Right lobe of liver (tissue), 6 donors: Measurements from ENCODE around the gene FNDC10. TPM values are rescaled to one million over a fixed set of nuclear protein-coding genes. Genes with fewer than 3 reads are reported as not detected.
A peak's percentile ranks its signal among the peaks of the same experiment; 100 is the strongest.

Experiments
- ATAC-seq, 4 donors: fragments of 200-7000 bp; cut with Tn5 transposase; one replicate each; pipeline ENCODE4 v1.9.1; 2020; ENCODE audit warnings: mild to moderate bottlenecking in 4 of 4, moderate library complexity in 4 of 4
- DNase-seq, 3 donors: peaks; one replicate each; pipeline ENCODE4 v3.0.0-alpha.2; 2020
- H3K27ac ChIP-seq, 3 donors: fragments of 200-600 bp; one replicate each; pipeline ENCODE4 v1.8.0; 2022
- H3K27me3 ChIP-seq, 2 donors: fragments of 200-600 bp; one replicate each; pipeline ENCODE4 v1.8.0; 2022
- H3K36me3 ChIP-seq, 4 donors: fragments of 200-600 bp; sonication (generic) in 1 of 4; one replicate each; pipeline versions ENCODE4 v1.5.1 to v1.8.0; 2017 to 2022; ENCODE audit warnings: control low read depth in 1 of 4
- H3K4me1 ChIP-seq, 4 donors: fragments of 200-600 bp; sonication (generic) in 1 of 4; one replicate each; pipeline versions ENCODE4 v1.5.1 to v1.8.0; 2017 to 2022; ENCODE audit warnings: control low read depth in 1 of 4
- H3K4me3 ChIP-seq, 3 donors: fragments of 200-600 bp; one replicate each; pipeline ENCODE4 v1.8.0; 2022
- H3K9me3 ChIP-seq, 4 donors: fragments of 200-600 bp; sonication (generic) in 1 of 4; one replicate each; pipeline versions ENCODE4 v1.5.1 to v1.8.0; 2017 to 2022; ENCODE audit warnings: control low read depth in 1 of 4
- POLR2A ChIP-seq: fragments of 450-650 bp; IDR thresholded peaks from one replicate; pipeline ENCODE4 v1.6.1; 2017; ENCODE audit warnings: antibody characterized with exemption, mild to moderate bottlenecking
- WGBS: methylation state at CpG from one replicate; pipeline ENCODE4 v1.1.6; 2018; ENCODE audit warnings: low coverage, low lambda C conversion rate; ENCODE audit not compliant: insufficient coverage; ENCODE audit errors: missing lambda C conversion rate; 5-methylcytosine and 5-hydroxymethylcytosine counted together
- intact Hi-C, 2 donors: fragments of 100-400 bp; cut with DNase I; formaldehyde crosslinking; loops; one replicate each; pipeline versions ENCODE4 v1.11.2 to v1.14.1; 2022
- total RNA-seq, 6 experiments: library from RNA; depleted of rRNA in 2 of 6; stranded (reverse); fragments of >200 nt in 2 of 6; fragmentation: NEBNext Ultra II Directional in 3 of 6; extraction: Animal tissue kit (Norgen Biotek cat#: 25700) in 3 of 6; gene quantifications; one replicate each; pipeline versions ENCODE4 v1.1.0 to v1.2.4, GENCODE V29; 2016 to 2023
- TF ChIP-seq, protein P1 (sequence below), 4 donors: fragments of 200-600 bp in 3 of 4; fragments of 450-650 bp in 1 of 4; IDR thresholded peaks; one replicate each; pipeline versions ENCODE4 v1.5.1 to v1.8.0; 2016 to 2022; ENCODE audit warnings: antibody characterized with exemption in 4 of 4, mild to moderate bottlenecking in 2 of 4
- donor health status: DM: no; HTN: yes; CAD: no.
- donor health status: DM: no; HTN: no; CAD: no.
- donor health status: DM: no; HTN: no; CAD: no.
- donor health status: DM: no; HTN: yes; CAD: no.
- donor health status: DM: no; HTN: yes; CAD: no.

FNDC10 gene
- total RNA-seq, 6 experiments from 2014 or later: 0.09 to 1.6 (median 0.46) TPM

DNA sequence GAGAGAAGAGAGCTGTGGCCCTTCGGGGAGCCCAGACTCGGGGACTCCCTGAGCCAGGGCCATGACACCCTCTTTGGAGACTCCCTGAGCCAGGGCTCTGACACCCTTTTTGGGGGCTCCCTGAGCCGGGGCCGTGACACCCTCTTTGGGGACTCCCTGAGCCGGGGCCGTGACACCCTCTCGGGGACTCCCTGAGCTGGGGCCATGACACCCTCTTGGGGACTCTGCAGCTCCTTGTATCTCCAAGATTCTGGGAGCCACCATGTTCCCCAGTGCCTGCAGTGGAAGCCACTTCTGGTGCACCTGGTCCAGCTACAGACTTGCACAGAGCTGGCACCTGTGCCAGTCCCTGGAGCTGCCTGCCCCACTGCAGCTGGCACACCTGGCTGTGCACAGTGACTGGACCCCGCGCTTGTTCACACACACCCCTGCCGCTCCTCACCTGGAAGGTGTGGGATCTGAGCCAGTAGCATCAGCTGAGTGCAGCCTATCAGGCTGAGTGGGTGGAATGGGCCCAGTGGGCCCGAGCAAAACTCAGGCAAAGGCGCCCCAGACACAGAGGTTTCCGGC, 21.5 kb downstream of the FNDC10 start:
- no peak for DNase-seq
- intact Hi-C loops: no loop called here

DNA sequence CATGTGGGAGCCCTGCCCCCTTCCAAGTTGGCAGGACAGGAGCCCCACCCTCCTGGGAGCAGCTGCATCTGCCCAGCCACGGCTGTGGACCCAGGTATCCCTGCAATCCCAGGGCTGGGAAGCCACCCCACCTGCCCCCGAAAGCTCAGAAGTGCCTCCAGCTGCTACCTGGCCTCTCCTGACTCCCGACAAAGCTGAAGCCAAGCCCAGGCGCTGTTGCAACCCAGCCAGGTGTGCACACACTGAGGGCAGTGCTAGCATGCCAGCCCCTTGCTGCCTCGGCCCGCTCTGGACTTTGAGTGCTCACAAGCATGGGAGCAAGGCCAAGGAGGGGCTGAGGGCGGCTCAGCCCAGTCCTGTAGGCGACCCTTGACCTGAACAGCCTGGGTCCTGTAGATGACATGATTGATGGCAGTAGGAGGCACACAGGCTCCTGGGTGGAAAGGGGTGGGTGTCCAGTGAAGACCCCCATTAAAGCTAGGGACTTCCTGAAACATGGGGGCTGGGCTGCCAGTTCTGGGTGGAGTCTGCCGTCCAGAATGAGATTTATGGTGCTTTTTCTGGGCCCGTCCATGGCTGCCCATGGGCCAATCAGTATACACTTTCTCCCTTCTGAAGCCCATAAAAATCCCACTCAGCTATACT, 22.4 kb downstream of the FNDC10 start:
- Histone ChIP-seq H3K27ac (no peak overlapping the region), H3K4me3 (no peak overlapping the region)
- no peak for DNase-seq

More for the DNA sequence above, 21.5 kb downstream of the FNDC10 start:
- Histone ChIP-seq H3K27me3 (no peaks in the 10 kb centered on the region), H3K4me1 (peaks cover 0 to 10% (median under 1%) of the 10 kb centered on the region in 4 donors), H3K36me3 (no peaks in the 10 kb centered on the region), H3K27ac (no peak overlapping the region), H3K4me3 (no peak overlapping the region), H3K9me3 (no peaks in the 10 kb centered on the region)
- 50% methylated on average over 2 of the region's 13 CpGs for WGBS
- TF ChIP-seq, protein P1, sequence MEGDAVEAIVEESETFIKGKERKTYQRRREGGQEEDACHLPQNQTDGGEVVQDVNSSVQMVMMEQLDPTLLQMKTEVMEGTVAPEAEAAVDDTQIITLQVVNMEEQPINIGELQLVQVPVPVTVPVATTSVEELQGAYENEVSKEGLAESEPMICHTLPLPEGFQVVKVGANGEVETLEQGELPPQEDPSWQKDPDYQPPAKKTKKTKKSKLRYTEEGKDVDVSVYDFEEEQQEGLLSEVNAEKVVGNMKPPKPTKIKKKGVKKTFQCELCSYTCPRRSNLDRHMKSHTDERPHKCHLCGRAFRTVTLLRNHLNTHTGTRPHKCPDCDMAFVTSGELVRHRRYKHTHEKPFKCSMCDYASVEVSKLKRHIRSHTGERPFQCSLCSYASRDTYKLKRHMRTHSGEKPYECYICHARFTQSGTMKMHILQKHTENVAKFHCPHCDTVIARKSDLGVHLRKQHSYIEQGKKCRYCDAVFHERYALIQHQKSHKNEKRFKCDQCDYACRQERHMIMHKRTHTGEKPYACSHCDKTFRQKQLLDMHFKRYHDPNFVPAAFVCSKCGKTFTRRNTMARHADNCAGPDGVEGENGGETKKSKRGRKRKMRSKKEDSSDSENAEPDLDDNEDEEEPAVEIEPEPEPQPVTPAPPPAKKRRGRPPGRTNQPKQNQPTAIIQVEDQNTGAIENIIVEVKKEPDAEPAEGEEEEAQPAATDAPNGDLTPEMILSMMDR (IDR thresholded peaks at IDR 0.05): no peak
- no peak for TF ChIP-seq POLR2A
- ATAC-seq: no peak

DNA sequence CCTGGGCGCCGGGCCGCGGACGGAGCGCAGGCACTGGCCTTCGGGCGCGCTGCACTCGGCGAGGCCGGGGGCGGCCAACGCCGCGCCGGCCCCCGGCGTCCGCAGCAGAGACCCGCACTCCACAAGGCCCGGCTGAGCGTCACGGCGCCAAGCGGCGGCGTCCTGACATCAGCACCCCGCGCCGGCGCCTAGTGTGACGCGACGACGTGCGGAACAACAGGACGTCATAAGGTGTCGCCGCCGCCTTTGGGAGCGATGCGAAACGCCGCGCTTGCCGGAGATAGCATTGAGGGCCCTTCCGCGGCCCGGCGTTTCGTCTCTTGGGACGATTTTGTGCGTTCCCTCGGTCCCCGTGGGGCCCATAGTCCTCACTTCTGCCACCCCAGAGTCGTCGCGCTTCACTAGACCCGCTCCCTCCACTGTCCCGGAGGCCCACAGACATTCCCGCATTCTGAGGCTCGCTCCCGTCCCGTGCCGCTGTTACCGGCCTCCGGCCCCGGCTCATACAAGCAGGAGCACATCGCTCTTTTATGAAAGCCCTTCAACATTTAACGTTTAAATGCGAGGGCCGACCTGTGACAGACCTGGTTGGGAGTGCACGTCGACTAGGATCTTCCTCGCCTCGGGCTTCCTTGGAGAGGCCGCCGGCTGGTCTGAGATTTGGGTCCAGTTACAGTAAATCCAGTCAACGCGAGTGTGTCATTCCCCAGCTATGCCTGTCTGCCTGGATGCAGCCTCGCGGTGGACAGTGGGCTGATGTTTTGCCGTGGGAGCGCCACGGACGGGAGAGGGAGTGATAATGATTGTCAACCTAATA, 25.0 kb downstream of the FNDC10 start, which contains the start of gene SSU72:
Gene SSU72 (minus strand): TSS at position 143 of the 817 bp plus-strand sequence. CDS start 306 bp downstream, outside the sequence.
- TF ChIP-seq, protein P1 (IDR thresholded peaks at IDR 0.05): no peak
- TF ChIP-seq POLR2A: peak; percentile 85
- 0% methylated on average over 14 of the region's 87 CpGs for WGBS
- Histone ChIP-seq H3K4me1 (peaks cover 0 to 20% (median 4%) of the 10 kb centered on the region in 4 donors), H3K36me3 (no peaks in the 10 kb centered on the region), H3K27ac (peak within 1 kb of the TSS; percentile 91 to 93 (median 92)), H3K4me3 (peak within 1 kb of the TSS; percentile 82 to 100 (median 97)), H3K9me3 (no peaks in the 10 kb centered on the region), H3K27me3 (no peaks in the 10 kb centered on the region)
- DNase-seq (peak; percentile 92 to 93 (median 93)), ATAC-seq (peak; percentile 85 to 90 (median 88))
- intact Hi-C loops: no loop called here

More for the DNA sequence above, 22.4 kb downstream of the FNDC10 start:
- Histone ChIP-seq H3K9me3 (no peaks in the 10 kb centered on the region), H3K4me1 (peaks cover 0 to 18% (median 4%) of the 10 kb centered on the region in 4 donors), H3K36me3 (no peaks in the 10 kb centered on the region), H3K27me3 (no peaks in the 10 kb centered on the region)
- WGBS: 26% methylated on average over 4 of the region's 10 CpGs
- ATAC-seq: no peak
- intact Hi-C loops: no loop called here
- no peak for TF ChIP-seq POLR2A
- TF ChIP-seq, protein P1 (IDR thresholded peaks at IDR 0.05): no peak

DNA sequence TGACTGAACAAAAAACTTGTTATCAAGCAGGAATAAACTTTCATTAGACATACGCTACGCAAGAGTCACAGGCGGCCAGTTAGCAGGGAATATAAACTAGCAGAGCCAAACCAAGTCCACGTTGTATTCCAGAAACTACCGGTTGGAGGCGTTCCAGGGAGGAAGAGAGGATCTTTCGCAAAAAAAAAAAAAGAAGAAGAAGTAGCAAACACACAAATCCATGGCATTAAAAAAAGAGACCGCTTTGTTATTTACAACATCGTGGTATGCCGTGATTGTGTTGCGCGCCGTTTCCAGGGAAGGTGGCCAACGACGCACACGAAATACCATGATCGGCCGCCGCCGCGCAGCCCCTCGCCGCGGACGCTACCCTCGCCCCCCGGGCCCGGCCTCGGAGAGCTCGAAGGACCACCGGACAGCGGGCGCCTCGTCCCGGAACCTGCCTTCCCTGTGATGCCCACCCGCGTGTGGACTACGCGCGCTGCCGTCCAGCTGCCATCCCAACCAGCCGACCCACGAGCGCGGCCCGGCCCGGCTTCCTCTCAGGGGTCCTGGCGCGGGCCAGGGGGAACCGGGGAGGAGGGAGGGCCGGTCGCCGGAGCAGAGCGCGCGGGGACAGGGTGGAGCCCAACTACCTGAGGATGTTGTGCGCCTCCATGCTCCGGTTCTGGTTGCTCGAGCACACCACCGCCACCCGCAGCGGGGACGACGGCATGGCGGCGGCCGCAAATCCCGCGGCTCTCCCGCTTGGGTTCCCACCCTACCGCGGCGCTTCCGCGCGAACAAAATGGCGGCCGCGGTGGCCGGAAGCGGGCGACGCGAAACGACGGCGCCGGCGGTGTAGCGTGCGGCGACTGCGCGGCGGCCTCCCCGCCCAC, 25.9 kb downstream of the FNDC10 start:
- Histone ChIP-seq H3K4me3 (peak overlapping the region; percentile 82 to 100 (median 97)), H3K4me1 (peaks cover 0 to 20% (median 4%) of the 10 kb centered on the region in 4 donors), H3K36me3 (no peaks in the 10 kb centered on the region), H3K27ac (peak overlapping the region; percentile 91 to 93 (median 92)), H3K27me3 (no peaks in the 10 kb centered on the region), H3K9me3 (no peaks in the 10 kb centered on the region)
- TF ChIP-seq POLR2A: no peak
- TF ChIP-seq, protein P1 (IDR thresholded peaks at IDR 0.05): peak in 1 of 4 donors; percentile 7
- peak; percentile 61 to 73 (median 70) for ATAC-seq
- DNase-seq: peak; percentile 61 to 74 (median 73)
- 0% methylated on average over 10 of the region's 96 CpGs for WGBS
- intact Hi-C loops: no loop called here
